C4-2B (cell line): ENCODE data around the gene MSRB2.
"Not testable (repeated sequence)": the region's sequence is repeated elsewhere in the genome, so short reads cannot be mapped to it uniquely, and the experiment has no call there.

Experiments used
- ZFX ChIP-seq: fragments of 450-650 bp; IDR thresholded peaks from 2 replicates; pipeline ENCODE4 v1.6.1; 2017
- TF ChIP-seq, protein P1 (sequence below): fragments of 450-650 bp; conservative IDR thresholded peaks from 2 replicates; pipeline ENCODE4 v1.5.1; 2017; ENCODE audit warnings: mild to moderate bottlenecking

GRCh38 chr10:23064813-23065114 is 30.6 kb upstream of the MSRB2 start:
- TF ChIP-seq, protein P1, sequence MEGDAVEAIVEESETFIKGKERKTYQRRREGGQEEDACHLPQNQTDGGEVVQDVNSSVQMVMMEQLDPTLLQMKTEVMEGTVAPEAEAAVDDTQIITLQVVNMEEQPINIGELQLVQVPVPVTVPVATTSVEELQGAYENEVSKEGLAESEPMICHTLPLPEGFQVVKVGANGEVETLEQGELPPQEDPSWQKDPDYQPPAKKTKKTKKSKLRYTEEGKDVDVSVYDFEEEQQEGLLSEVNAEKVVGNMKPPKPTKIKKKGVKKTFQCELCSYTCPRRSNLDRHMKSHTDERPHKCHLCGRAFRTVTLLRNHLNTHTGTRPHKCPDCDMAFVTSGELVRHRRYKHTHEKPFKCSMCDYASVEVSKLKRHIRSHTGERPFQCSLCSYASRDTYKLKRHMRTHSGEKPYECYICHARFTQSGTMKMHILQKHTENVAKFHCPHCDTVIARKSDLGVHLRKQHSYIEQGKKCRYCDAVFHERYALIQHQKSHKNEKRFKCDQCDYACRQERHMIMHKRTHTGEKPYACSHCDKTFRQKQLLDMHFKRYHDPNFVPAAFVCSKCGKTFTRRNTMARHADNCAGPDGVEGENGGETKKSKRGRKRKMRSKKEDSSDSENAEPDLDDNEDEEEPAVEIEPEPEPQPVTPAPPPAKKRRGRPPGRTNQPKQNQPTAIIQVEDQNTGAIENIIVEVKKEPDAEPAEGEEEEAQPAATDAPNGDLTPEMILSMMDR: not testable (repeated sequence)
- TF ChIP-seq ZFX: not testable (repeated sequence)
